Sigmoid colon (tissue), 7 donors: ENCODE results near the gene NME4. TPM values are rescaled to one million over a fixed set of nuclear protein-coding genes. Genes with fewer than 3 reads are reported as not detected.
A peak's percentile ranks its signal among the peaks of the same experiment; 100 is the strongest.
"Not testable (repeated sequence)": the region's sequence is repeated elsewhere in the genome, so short reads cannot be mapped to it uniquely, and the experiment has no call there.

Source experiments
- DNase-seq: peaks from one replicate; pipeline ENCODE4 v3.0.0-alpha.2; 2019
- H3K27ac ChIP-seq, 4 donors: fragments of 200-600 bp; sonication (generic); one replicate each; pipeline ENCODE4 v1.5.1; 2016 to 2019; ENCODE audit warnings: mild to moderate bottlenecking in 1 of 4
- H3K27me3 ChIP-seq, 3 donors: fragments of 200-600 bp; sonication (generic); one replicate each; pipeline ENCODE4 v1.5.1; 2019; ENCODE audit warnings: mild to moderate bottlenecking in 1 of 3
- H3K36me3 ChIP-seq, 4 donors: fragments of 200-600 bp; sonication (generic); one replicate each; pipeline ENCODE4 v1.5.1; 2016 to 2019
- H3K4me1 ChIP-seq, 4 donors: fragments of 200-600 bp; sonication (generic); one replicate each; pipeline ENCODE4 v1.5.1; 2017 to 2019
- H3K4me3 ChIP-seq, 4 donors: fragments of 200-600 bp; sonication (generic); one replicate each; pipeline ENCODE4 v1.5.1; 2017 to 2019; ENCODE audit warnings: mild to moderate bottlenecking in 2 of 4, moderate library complexity in 1 of 4
- H3K9me3 ChIP-seq, 4 donors: fragments of 200-600 bp in 3 of 4; sonication (generic) in 3 of 4; one replicate each; pipeline versions ENCODE4 v1.5.1 to v1.6.1; 2013 to 2019
- CTCF ChIP-seq, 4 experiments: fragments of 450-650 bp in 3 of 4; fragments of 200-600 bp in 1 of 4; IDR thresholded peaks; one replicate each; pipeline ENCODE4 v1.5.1; 2016 to 2019; ENCODE audit warnings: antibody characterized with exemption in 4 of 4, mild to moderate bottlenecking in 3 of 4, moderate library complexity in 2 of 4
- EP300 ChIP-seq, 4 donors: sonication (generic); formaldehyde crosslinking; IDR thresholded peaks; one replicate each; pipeline ENCODE4 v1.6.1; 2017; ENCODE audit warnings: antibody characterized with exemption in 4 of 4
- POLR2A ChIP-seq, 2 donors: fragments of 450-650 bp; IDR thresholded peaks; one replicate each; pipeline ENCODE4 v1.6.1; 2016; ENCODE audit warnings: antibody characterized with exemption in 2 of 2, mild to moderate bottlenecking in 2 of 2, moderate library complexity in 2 of 2
- POLR2AphosphoS5 ChIP-seq, 4 donors: sonication (generic); formaldehyde crosslinking; IDR thresholded peaks; one replicate each; pipeline ENCODE4 v1.6.1; 2017; ENCODE audit warnings: antibody characterized with exemption in 4 of 4
- WGBS, 2 donors: extraction: QIAGEN DNeasy Blood & Tissue Kit; methylation state at CpG; one replicate each; pipeline ENCODE4 v1.1.7; 2013; 5-methylcytosine and 5-hydroxymethylcytosine counted together
- intact Hi-C: fragments of 100-400 bp; cut with DNase I; formaldehyde crosslinking; loops from one replicate; pipeline ENCODE4 v1.15.1; 2023
- polyA plus RNA-seq, 3 donors: library from polyadenylated mRNA; stranded (reverse); fragments of 200-250 nt; gene quantifications; one replicate each; pipeline ENCODE4 v1.2.3, GENCODE V29; 2013
- total RNA-seq, 4 donors: library from RNA; depleted of rRNA; stranded (reverse); fragments of >200 nt; gene quantifications; one replicate each; pipeline ENCODE4 v1.1.0, GENCODE V29; 2016
- donor health status: healthy with polysubstance abuse.
- donor health status: Bipolar disorder and iron deficiency.
- donor health status: healthy.

The NME4 gene
- total and polyA plus RNA-seq, 7 donors: 39.6 to 281 (median 138) TPM

- Histone ChIP-seq H3K36me3 (peaks cover 0 to 25% (median 4%) of the 10 kb centered on the region in 4 donors), H3K4me1 (no peaks in the 10 kb centered on the region), H3K4me3 (no peak overlapping the region), H3K27ac (no peak overlapping the region), H3K9me3 (no peaks in the 10 kb centered on the region), H3K27me3 (no peaks in the 10 kb centered on the region)
- DNase-seq: no peak
- intact Hi-C loops: no loop called here
- 81 to 91% methylated on average over 21 of the region's 21 CpGs for whole genome bisulfite sequencing, 2 donors
- TF ChIP-seq POLR2AphosphoS5 (IDR thresholded peaks at IDR 0.05) (no peak), CTCF (IDR thresholded peaks at IDR 0.05) (no peak), EP300 (IDR thresholded peaks at IDR 0.05) (no peak), POLR2A (IDR thresholded peaks at IDR 0.05) (no peak)
These were observed 17.6 kb downstream of the NME4 start for GRCh38 chr16:414395-415169.

GRCh38 chr16:415170-415498 is 18.1 kb downstream of the NME4 start:
- H3K4me1 ChIP-seq, DNase-seq, H3K27me3 ChIP-seq, H3K9me3 ChIP-seq, H3K27ac ChIP-seq, intact Hi-C loops, H3K4me3 ChIP-seq: not testable (repeated sequence)
- 96 to 98% methylated on average over 3 of the region's 3 CpGs for WGBS, 2 donors
- peaks cover 0 to 20% (median 4%) of the 10 kb centered on the region in 4 donors for H3K36me3 ChIP-seq

- H3K36me3 ChIP-seq, H3K4me3 ChIP-seq, H3K9me3 ChIP-seq, intact Hi-C loops, H3K27me3 ChIP-seq, DNase-seq: not testable (repeated sequence)
- H3K27ac ChIP-seq: peak overlapping the region in 1 of 4 donors; percentile 99
- WGBS, 2 donors: 93 to 94% methylated on average over 13 of the region's 13 CpGs
- H3K4me1 ChIP-seq: peaks cover 0 to 32% (median 29%) of the 10 kb centered on the region in 4 donors
These were observed 25.2 kb downstream of the NME4 start for GRCh38 chr16:422179-422578.

GRCh38 chr16:424033-424622 is 27.1 kb downstream of the NME4 start:
- Histone ChIP-seq H3K27me3 (no peaks in the 10 kb centered on the region), H3K36me3 (no peaks in the 10 kb centered on the region), H3K27ac (peak overlapping the region; percentile 94 to 99 (median 98)), H3K4me1 (peaks cover 0 to 49% (median 45%) of the 10 kb centered on the region in 4 donors), H3K9me3 (no peaks in the 10 kb centered on the region), H3K4me3 (peak overlapping the region; percentile 63 to 81 (median 74))
- TF ChIP-seq POLR2A (IDR thresholded peaks at IDR 0.05): no peak
- TF ChIP-seq POLR2AphosphoS5 (IDR thresholded peaks at IDR 0.05): peak; percentile 73 to 86 (median 78)
- TF ChIP-seq EP300 (IDR thresholded peaks at IDR 0.05): peak in 2 of 4 donors; percentile 47 to 86
- no peak for TF ChIP-seq CTCF (IDR thresholded peaks at IDR 0.05)
- peak; percentile 96 for DNase-seq
- 16 to 58% methylated on average over 20 of the region's 20 CpGs for WGBS, 2 donors
- intact Hi-C loops: loop anchor here (1.0 to 2.0 kb wide), 2 partner anchors 71 to 103 kb away; partner anchors contain the start of gene CAPN15

GRCh38 chr16:424623-425081 is 27.7 kb downstream of the NME4 start:
- H3K4me1 ChIP-seq: peaks cover 0 to 49% (median 45%) of the 10 kb centered on the region in 4 donors
- WGBS, 2 donors: 4 to 13% methylated on average over 31 of the region's 31 CpGs

More at GRCh38 chr16:424623-425081, 27.7 kb downstream of the NME4 start:
- Histone ChIP-seq H3K27me3 (no peaks in the 10 kb centered on the region), H3K4me3 (peak overlapping the region; percentile 63 to 81 (median 74)), H3K9me3 (no peaks in the 10 kb centered on the region), H3K27ac (peak overlapping the region; percentile 94 to 99 (median 98)), H3K36me3 (peaks cover 0 to 4% (median 0%) of the 10 kb centered on the region in 4 donors)
- DNase-seq: peak; percentile 83
- intact Hi-C loops: loop anchor here (1.0 to 5.0 kb wide), 5 partner anchors 22 to 102 kb away; partner anchors contain the start of genes CAPN15 and PGAP6
- TF ChIP-seq CTCF (IDR thresholded peaks at IDR 0.05) (no peak), POLR2A (IDR thresholded peaks at IDR 0.05) (no peak), EP300 (IDR thresholded peaks at IDR 0.05) (no peak)
